Body of pancreas (tissue), 4 donors: ENCODE measurements around the gene PREX1. TPM values are rescaled to one million over a fixed set of nuclear protein-coding genes. Genes with fewer than 3 reads are reported as not detected.

Experiments
- ATAC-seq: fragments of 150-250 bp; one replicate; pipeline ENCODE4 v1.9.1; 2016
- DNase-seq, 4 donors: peaks; one replicate each; pipeline ENCODE4 v3.0.0-alpha.2; 2019
- H3K27ac ChIP-seq, 4 donors: fragments of 200-600 bp; sonication (generic); 1 replicate in 3 of 4; 2 replicates in 1 of 4; pipeline versions ENCODE4 v1.5.1 to v1.6.1; 2016 to 2019; ENCODE audit warnings: mild to moderate bottlenecking in 1 of 4, mixed read lengths in 1 of 4, moderate library complexity in 1 of 4
- H3K27me3 ChIP-seq, 2 donors: fragments of 200-600 bp; sonication (generic); one replicate each; pipeline ENCODE4 v1.6.0; 2016; ENCODE audit warnings: mild to moderate bottlenecking in 1 of 2
- H3K36me3 ChIP-seq, 2 donors: fragments of 200-600 bp; sonication (generic); replicated peaks in 1 of 2; 2 replicates each; pipeline ENCODE4 v1.5.1; 2016; ENCODE audit warnings: low read depth in 2 of 2; ENCODE audit not compliant: insufficient read depth in 1 of 2
- H3K4me1 ChIP-seq: fragments of 200-600 bp; sonication (generic); one replicate; pipeline ENCODE4 v1.6.0; 2016
- H3K4me3 ChIP-seq, 2 donors: fragments of 200-600 bp; sonication (generic); 1 replicate in 1 of 2; 2 replicates in 1 of 2; pipeline ENCODE4 v1.5.1; 2016 to 2019
- H3K9me3 ChIP-seq, 3 donors: fragments of 200-600 bp; sonication (generic); 1 replicate in 2 of 3; 2 replicates in 1 of 3; pipeline ENCODE4 v1.5.1; 2016
- POLR2A ChIP-seq, 3 donors: fragments of 450-650 bp; IDR thresholded peaks; one replicate each; pipeline ENCODE4 v1.6.1; 2016; ENCODE audit warnings: antibody characterized with exemption in 3 of 3, mild to moderate bottlenecking in 2 of 3
- WGBS, 2 donors: methylation state at CpG; one replicate each; pipeline ENCODE4 v1.1.5; 2017; 5-methylcytosine and 5-hydroxymethylcytosine counted together
- intact Hi-C: fragments of 100-400 bp; cut with DNase I; formaldehyde crosslinking; loops from one replicate; pipeline ENCODE4 v1.15.1; 2023
- total RNA-seq, 2 donors: library from RNA; depleted of rRNA; stranded (reverse); fragments of >200 nt; gene quantifications; one replicate each; pipeline ENCODE4 v1.1.0, GENCODE V29; 2016
- TF ChIP-seq, protein P1 (sequence below), 7 experiments: fragments of 450-650 bp in 4 of 7; fragments of 200-600 bp in 3 of 7; sonication (generic) in 3 of 7; IDR thresholded peaks; one replicate each; pipeline ENCODE4 v1.5.1; 2016 to 2019; ENCODE audit warnings: antibody characterized with exemption in 7 of 7

The PREX1 gene
- total RNA-seq, 2 donors from 2014 or later = 9.1 to 14.5 TPM

DNA sequence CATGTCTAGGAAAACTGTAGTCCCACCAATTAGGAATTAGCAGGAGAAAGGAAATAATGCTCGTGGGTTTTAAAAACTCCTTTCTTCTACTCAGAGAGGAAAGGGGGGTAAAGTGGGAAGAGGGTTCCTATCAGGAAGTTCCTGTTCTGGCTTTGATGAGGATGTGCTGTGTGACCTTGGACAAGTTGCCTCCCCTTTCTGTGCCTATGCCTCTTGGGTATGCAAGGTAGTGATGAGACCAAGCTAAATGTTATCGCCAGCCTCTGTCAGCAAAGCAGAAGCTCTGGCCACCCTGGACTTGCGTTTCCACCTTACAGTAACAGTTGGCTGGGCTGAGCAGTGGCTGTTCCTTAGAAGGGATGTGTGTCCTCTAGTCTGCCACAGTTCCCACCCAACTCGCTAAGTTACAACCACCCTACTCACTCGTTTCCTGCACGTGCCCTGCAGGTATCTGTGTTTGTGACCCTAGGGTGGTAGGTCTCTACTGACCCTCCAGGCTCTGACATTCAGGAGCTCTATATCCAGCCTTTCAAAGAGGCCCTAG, 110.0 kb downstream of the PREX1 start:
- WGBS, 2 donors = 69 to 83% methylated on average over 6 of the region's 6 CpGs
- Histone ChIP-seq H3K9me3 (no peaks in the 10 kb centered on the region), H3K4me1 (peaks cover 7% of the 10 kb centered on the region), H3K27me3 (no peaks in the 10 kb centered on the region), H3K27ac (no peak overlapping the region), H3K36me3 (no peaks in the 10 kb centered on the region), H3K4me3 (no peak overlapping the region)
- ATAC-seq (no peak), DNase-seq (no peak)
- TF ChIP-seq, protein P1, sequence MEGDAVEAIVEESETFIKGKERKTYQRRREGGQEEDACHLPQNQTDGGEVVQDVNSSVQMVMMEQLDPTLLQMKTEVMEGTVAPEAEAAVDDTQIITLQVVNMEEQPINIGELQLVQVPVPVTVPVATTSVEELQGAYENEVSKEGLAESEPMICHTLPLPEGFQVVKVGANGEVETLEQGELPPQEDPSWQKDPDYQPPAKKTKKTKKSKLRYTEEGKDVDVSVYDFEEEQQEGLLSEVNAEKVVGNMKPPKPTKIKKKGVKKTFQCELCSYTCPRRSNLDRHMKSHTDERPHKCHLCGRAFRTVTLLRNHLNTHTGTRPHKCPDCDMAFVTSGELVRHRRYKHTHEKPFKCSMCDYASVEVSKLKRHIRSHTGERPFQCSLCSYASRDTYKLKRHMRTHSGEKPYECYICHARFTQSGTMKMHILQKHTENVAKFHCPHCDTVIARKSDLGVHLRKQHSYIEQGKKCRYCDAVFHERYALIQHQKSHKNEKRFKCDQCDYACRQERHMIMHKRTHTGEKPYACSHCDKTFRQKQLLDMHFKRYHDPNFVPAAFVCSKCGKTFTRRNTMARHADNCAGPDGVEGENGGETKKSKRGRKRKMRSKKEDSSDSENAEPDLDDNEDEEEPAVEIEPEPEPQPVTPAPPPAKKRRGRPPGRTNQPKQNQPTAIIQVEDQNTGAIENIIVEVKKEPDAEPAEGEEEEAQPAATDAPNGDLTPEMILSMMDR (IDR thresholded peaks at IDR 0.05) = no peak
- TF ChIP-seq POLR2A (IDR thresholded peaks at IDR 0.05) = no peak
- intact Hi-C loops = no loop called here

- ATAC-seq (no peak), DNase-seq (no peak)
- H3K27ac ChIP-seq = no peak overlapping the region
- no peak for TF ChIP-seq POLR2A (IDR thresholded peaks at IDR 0.05)
- TF ChIP-seq, protein P1 (IDR thresholded peaks at IDR 0.05) = no peak
- no peak overlapping the region for H3K4me3 ChIP-seq
- H3K36me3 ChIP-seq = no peaks in the 10 kb centered on the region
- no peaks in the 10 kb centered on the region for H3K9me3 ChIP-seq
- no peaks in the 10 kb centered on the region for H3K27me3 ChIP-seq
- WGBS, 2 donors = 68% methylated on average over 2 of the region's 2 CpGs
- intact Hi-C loops = no loop called here
- peaks cover under 1% of the 10 kb centered on the region for H3K4me1 ChIP-seq
Measured at GRCh38 chr20:48717095-48717672, 110.6 kb downstream of the PREX1 start.

- DNase-seq (no peak), ATAC-seq (no peak)
- no peak overlapping the region for H3K4me3 ChIP-seq
- H3K4me1 ChIP-seq = no peaks in the 10 kb centered on the region
- intact Hi-C loops = no loop called here
- no peak overlapping the region for H3K27ac ChIP-seq
- no peak for TF ChIP-seq POLR2A (IDR thresholded peaks at IDR 0.05)
- TF ChIP-seq, protein P1 (IDR thresholded peaks at IDR 0.05) = no peak
- no peaks in the 10 kb centered on the region for H3K36me3 ChIP-seq
- no peaks in the 10 kb centered on the region for H3K9me3 ChIP-seq
- H3K27me3 ChIP-seq = no peaks in the 10 kb centered on the region
- WGBS, 2 donors = 92 to 94% methylated on average over 7 of the region's 7 CpGs
Measured at GRCh38 chr20:48716541-48716940, 111.3 kb downstream of the PREX1 start.

DNA sequence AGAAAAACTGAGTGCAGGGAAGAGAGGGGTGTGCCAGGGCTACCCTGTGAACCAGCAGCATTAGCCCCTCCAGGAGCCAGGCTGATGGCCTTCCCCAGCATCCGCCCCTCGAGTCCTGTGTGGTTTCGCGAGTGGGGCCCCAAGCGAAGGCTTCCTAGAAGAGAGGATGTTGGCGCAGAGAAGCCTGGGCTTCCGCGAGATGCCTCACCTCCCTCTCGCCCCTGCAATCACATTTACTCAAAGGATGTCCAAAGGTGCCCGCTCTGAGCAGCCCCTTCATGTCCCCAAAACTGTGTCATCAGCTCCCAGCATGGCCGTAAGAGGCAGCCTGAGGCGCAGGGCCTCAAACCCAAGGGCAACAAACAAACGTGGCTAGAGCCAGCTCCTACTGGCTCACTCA, 111.7 kb downstream of the PREX1 start:
- WGBS, 2 donors = 77 to 82% methylated on average over 8 to 13 of the region's 13 CpGs
- Histone ChIP-seq H3K27ac (no peak overlapping the region), H3K9me3 (no peaks in the 10 kb centered on the region), H3K4me3 (no peak overlapping the region), H3K36me3 (no peaks in the 10 kb centered on the region), H3K4me1 (no peaks in the 10 kb centered on the region), H3K27me3 (no peaks in the 10 kb centered on the region)
- intact Hi-C loops = no loop called here
- DNase-seq (no peak), ATAC-seq (no peak)
- TF ChIP-seq POLR2A (IDR thresholded peaks at IDR 0.05) = no peak
- TF ChIP-seq, protein P1 (IDR thresholded peaks at IDR 0.05) = no peak

- Histone ChIP-seq H3K36me3 (no peaks in the 10 kb centered on the region), H3K4me1 (no peaks in the 10 kb centered on the region)
Measured at GRCh38 chr20:48714764-48715163, 113.0 kb downstream of the PREX1 start.

More at GRCh38 chr20:48714764-48715163, 113.0 kb downstream of the PREX1 start:
- no peak for TF ChIP-seq POLR2A (IDR thresholded peaks at IDR 0.05)
- TF ChIP-seq, protein P1 (IDR thresholded peaks at IDR 0.05) = no peak
- H3K4me3 ChIP-seq = no peak overlapping the region
- DNase-seq (no peak), ATAC-seq (no peak)
- H3K9me3 ChIP-seq = no peaks in the 10 kb centered on the region
- H3K27me3 ChIP-seq = no peaks in the 10 kb centered on the region
- WGBS, 2 donors = 90 to 91% methylated on average over 4 of the region's 4 CpGs
- intact Hi-C loops = no loop called here
- no peak overlapping the region for H3K27ac ChIP-seq
